ENCODE results near the gene CDK14.

Gene CDK14

DNA sequence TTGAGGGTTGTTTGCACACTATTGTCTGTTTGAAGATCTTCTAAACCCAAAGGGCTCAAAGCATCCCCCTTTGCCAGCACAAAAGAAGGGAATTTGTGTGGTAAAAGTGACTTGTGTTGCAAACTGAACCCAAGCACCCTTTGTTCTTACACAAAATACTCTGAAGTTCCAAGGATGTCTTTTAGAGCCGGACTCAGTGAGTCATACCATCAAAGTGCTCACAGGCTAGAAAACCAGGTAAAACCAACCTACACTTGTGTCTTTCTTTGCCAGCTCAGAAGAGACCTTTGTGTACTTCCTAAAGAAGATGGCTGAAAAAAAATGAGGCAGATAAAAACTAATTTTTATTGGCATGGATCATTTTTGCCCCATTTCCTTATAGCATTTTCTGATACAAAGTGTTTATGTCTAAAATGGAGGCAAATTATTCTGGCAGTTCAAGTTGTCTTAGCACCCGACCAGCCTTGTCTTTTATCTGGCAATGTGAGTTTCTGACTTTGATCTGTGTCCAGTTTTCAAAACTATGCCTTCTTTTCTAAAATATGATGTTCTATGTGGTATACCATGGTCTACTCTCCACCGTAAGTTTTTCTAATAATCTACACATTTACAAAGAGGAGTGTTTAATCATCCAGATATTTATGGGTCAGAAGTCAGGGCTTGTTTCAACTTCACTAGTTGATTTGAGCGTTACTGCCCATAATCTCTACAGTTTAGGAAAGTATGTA, 539.7 kb downstream of the CDK14 start:
- no peaks in the 10 kb centered on the region for H4K20me1 ChIP-seq (ENCODE audit: insufficient read depth, low read length)
- H3K27ac ChIP-seq (ENCODE audit: low read length), result no peak overlapping the region
- TF ChIP-seq, protein P1, sequence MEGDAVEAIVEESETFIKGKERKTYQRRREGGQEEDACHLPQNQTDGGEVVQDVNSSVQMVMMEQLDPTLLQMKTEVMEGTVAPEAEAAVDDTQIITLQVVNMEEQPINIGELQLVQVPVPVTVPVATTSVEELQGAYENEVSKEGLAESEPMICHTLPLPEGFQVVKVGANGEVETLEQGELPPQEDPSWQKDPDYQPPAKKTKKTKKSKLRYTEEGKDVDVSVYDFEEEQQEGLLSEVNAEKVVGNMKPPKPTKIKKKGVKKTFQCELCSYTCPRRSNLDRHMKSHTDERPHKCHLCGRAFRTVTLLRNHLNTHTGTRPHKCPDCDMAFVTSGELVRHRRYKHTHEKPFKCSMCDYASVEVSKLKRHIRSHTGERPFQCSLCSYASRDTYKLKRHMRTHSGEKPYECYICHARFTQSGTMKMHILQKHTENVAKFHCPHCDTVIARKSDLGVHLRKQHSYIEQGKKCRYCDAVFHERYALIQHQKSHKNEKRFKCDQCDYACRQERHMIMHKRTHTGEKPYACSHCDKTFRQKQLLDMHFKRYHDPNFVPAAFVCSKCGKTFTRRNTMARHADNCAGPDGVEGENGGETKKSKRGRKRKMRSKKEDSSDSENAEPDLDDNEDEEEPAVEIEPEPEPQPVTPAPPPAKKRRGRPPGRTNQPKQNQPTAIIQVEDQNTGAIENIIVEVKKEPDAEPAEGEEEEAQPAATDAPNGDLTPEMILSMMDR (IDR thresholded peaks at IDR 0.05; ENCODE audit: borderline replicate concordance, extremely low read depth, low read length, poor library complexity, severe bottlenecking), result no peak
- TF ChIP-seq EZH2 (IDR thresholded peaks at IDR 0.05; ENCODE audit: borderline replicate concordance, low read depth, low read length, severe bottlenecking), result no peak
- H3K79me2 ChIP-seq (ENCODE audit: insufficient read depth, low read length), result no peaks in the 10 kb centered on the region
- no peaks in the 10 kb centered on the region for H3K9me3 ChIP-seq (ENCODE audit: insufficient read depth, low read length, severe bottlenecking)
- H3K4me1 ChIP-seq (ENCODE audit: insufficient read depth, low read length), result no peaks in the 10 kb centered on the region
- DNase-seq (no peak), ATAC-seq (ENCODE audit: insufficient read depth, low read depth) (no peak)
- H3K36me3 ChIP-seq (ENCODE audit: insufficient read depth, low read length), result no peaks in the 10 kb centered on the region
- no peak overlapping the region for H3K4me3 ChIP-seq (ENCODE audit: low read depth in 1 of 2, low read length in 2 of 2)
- peaks cover 5% of the 10 kb centered on the region for H3K27me3 ChIP-seq (ENCODE audit: insufficient read depth, low read length, poor library complexity)
- no peak overlapping the region for H3K9ac ChIP-seq (ENCODE audit: low read depth, low read length)
- no peak overlapping the region for H3K4me2 ChIP-seq (ENCODE audit: insufficient read depth, low read length)
- H2AFZ ChIP-seq (ENCODE audit: low read depth, low read length), result no peak overlapping the region

DNA sequence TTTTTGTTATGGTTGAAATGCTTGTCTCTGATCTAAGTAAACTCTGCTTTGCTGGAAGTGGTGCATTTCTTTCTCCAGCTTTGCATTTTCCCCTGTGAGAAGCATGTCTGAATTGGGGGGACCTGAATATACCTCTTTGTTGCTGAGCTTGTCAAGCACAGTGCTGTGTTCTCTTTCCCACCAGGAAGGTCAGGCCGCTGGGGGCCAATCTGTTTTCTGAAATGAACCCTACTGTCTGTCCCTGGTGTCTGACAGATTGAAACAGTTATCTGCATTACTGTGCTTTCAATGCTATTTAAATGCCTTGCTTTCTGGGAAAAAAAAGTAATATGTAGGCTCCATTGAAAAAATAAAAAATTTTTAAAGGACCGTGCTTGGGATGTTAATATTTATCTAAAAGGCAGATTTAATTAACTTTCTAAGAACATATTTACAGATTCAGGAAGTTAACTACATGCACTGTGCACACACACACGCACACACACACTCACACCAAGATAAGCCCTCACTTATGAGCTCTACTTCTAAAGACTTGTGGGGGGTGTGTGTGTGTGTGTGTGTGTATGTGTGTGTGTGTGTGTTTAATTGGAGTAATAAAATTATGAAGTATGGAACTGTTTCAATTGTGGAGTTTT, 541.1 kb downstream of the CDK14 start:
- Histone ChIP-seq H3K4me2 (ENCODE audit: insufficient read depth, low read length) (no peak overlapping the region), H3K79me2 (ENCODE audit: insufficient read depth, low read length) (no peaks in the 10 kb centered on the region), H3K36me3 (ENCODE audit: insufficient read depth, low read length) (no peaks in the 10 kb centered on the region), H2AFZ (ENCODE audit: low read depth, low read length) (no peak overlapping the region), H3K9ac (ENCODE audit: low read depth, low read length) (no peak overlapping the region), H4K20me1 (ENCODE audit: insufficient read depth, low read length) (no peaks in the 10 kb centered on the region), H3K4me3 (ENCODE audit: low read depth in 1 of 2, low read length in 2 of 2) (no peak overlapping the region), H3K27me3 (ENCODE audit: insufficient read depth, low read length, poor library complexity) (peaks cover 5% of the 10 kb centered on the region), H3K9me3 (ENCODE audit: insufficient read depth, low read length, severe bottlenecking) (no peaks in the 10 kb centered on the region), H3K4me1 (ENCODE audit: insufficient read depth, low read length) (no peaks in the 10 kb centered on the region), H3K27ac (ENCODE audit: low read length) (no peak overlapping the region)
- TF ChIP-seq EZH2 (IDR thresholded peaks at IDR 0.05; ENCODE audit: borderline replicate concordance, low read depth, low read length, severe bottlenecking), result no peak
- TF ChIP-seq, protein P1 (IDR thresholded peaks at IDR 0.05; ENCODE audit: borderline replicate concordance, extremely low read depth, low read length, poor library complexity, severe bottlenecking), result no peak
- ATAC-seq (ENCODE audit: insufficient read depth, low read depth), result no peak
- no peak for DNase-seq

DNA sequence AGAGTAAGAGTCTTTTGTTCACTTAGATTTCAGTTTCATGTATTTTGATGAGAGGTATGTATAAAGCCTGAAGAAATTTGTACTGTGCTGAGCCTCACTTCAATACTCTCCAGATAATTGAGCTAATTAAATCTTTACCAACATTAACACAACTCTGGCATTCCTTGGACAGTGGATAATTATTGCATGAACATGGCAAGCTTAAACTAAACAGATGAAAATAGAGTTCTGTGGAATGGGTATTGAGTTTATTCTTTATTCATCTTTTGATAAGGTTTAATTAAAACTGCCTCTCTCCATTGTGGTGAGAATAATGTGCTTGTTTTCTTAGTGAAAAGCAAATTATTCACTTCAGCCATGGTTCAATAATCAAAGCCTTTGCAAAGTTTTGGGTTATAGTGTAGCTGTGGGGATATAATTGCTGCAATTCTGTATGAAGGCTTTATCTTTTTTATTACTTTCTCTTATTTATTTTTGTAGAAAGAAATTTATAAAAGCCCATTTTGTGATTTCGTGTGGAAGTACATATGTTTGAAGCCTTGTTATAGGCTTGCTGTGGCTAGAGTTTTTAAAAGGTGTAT, 541.8 kb downstream of the CDK14 start:
- Histone ChIP-seq H4K20me1 (ENCODE audit: insufficient read depth, low read length) (no peaks in the 10 kb centered on the region), H3K27ac (ENCODE audit: low read length) (no peak overlapping the region)
- ATAC-seq (ENCODE audit: insufficient read depth, low read depth), result no peak

More for the DNA sequence above, 541.8 kb downstream of the CDK14 start:
- Histone ChIP-seq H3K9ac (ENCODE audit: low read depth, low read length) (no peak overlapping the region), H3K27me3 (ENCODE audit: insufficient read depth, low read length, poor library complexity) (peaks cover 5% of the 10 kb centered on the region), H3K9me3 (ENCODE audit: insufficient read depth, low read length, severe bottlenecking) (no peaks in the 10 kb centered on the region), H2AFZ (ENCODE audit: low read depth, low read length) (no peak overlapping the region), H3K4me1 (ENCODE audit: insufficient read depth, low read length) (no peaks in the 10 kb centered on the region), H3K4me3 (ENCODE audit: low read depth in 1 of 2, low read length in 2 of 2) (no peak overlapping the region), H3K4me2 (ENCODE audit: insufficient read depth, low read length) (no peak overlapping the region), H3K79me2 (ENCODE audit: insufficient read depth, low read length) (no peaks in the 10 kb centered on the region), H3K36me3 (ENCODE audit: insufficient read depth, low read length) (no peaks in the 10 kb centered on the region)
- no peak for DNase-seq
- TF ChIP-seq, protein P1 (IDR thresholded peaks at IDR 0.05; ENCODE audit: borderline replicate concordance, extremely low read depth, low read length, poor library complexity, severe bottlenecking), result no peak
- no peak for TF ChIP-seq EZH2 (IDR thresholded peaks at IDR 0.05; ENCODE audit: borderline replicate concordance, low read depth, low read length, severe bottlenecking)

All from DND-41 (cell line).